ENCODE measurements around the gene ARHGAP1. TPM values are rescaled to one million over a fixed set of nuclear protein-coding genes. Genes with fewer than 3 reads are reported as not detected.

The ARHGAP1 gene
- total and polyA plus RNA-seq, 2 of the 13 experiments (the other 11 are each of a cell fraction or from before 2014, with no cell fraction given): 18.6 to 30.3 TPM

DNA sequence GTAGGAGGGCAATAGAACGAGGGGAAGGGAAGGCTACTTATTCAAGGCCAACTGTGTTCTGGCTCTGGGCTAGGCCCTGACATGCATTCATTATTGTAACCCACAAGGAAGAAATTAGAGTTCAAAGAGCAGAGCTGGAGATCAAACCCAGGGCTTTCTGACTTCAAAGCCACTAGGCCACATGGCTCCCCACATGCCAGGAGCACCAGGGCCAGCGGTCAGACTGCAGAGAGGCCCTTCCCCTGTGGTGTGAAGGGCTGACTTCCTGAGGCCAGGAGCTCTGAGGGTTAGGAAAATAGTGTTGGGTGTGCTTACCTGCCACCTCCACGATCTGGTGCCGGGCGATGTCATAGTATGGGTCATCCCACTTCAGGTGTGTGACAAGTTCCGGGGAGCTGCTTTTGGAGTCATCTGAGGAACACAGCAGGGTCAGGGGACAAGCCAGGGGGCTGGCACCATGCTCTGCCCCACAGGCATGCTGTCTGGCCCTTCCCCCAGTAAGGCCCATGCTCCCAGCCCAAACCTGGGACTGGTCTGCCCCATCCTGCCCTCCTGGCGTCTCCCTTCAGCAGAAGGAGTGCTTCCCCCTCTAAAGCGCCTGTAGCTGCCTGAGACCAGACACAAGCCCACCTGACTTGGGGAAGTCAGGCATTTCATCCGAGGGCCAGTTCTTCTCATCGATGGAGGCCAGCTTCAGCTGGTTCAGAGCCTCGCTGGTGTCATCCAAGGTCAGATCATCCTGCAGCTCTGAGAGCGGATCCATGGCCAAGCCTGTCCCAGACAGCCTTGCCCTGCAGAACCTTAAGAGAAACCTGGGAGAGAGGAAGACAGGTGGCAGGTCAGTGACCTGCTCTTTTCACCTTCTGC, 4.8 kb downstream of the ARHGAP1 start (continued):
- TF ChIP-seq, protein P1, sequence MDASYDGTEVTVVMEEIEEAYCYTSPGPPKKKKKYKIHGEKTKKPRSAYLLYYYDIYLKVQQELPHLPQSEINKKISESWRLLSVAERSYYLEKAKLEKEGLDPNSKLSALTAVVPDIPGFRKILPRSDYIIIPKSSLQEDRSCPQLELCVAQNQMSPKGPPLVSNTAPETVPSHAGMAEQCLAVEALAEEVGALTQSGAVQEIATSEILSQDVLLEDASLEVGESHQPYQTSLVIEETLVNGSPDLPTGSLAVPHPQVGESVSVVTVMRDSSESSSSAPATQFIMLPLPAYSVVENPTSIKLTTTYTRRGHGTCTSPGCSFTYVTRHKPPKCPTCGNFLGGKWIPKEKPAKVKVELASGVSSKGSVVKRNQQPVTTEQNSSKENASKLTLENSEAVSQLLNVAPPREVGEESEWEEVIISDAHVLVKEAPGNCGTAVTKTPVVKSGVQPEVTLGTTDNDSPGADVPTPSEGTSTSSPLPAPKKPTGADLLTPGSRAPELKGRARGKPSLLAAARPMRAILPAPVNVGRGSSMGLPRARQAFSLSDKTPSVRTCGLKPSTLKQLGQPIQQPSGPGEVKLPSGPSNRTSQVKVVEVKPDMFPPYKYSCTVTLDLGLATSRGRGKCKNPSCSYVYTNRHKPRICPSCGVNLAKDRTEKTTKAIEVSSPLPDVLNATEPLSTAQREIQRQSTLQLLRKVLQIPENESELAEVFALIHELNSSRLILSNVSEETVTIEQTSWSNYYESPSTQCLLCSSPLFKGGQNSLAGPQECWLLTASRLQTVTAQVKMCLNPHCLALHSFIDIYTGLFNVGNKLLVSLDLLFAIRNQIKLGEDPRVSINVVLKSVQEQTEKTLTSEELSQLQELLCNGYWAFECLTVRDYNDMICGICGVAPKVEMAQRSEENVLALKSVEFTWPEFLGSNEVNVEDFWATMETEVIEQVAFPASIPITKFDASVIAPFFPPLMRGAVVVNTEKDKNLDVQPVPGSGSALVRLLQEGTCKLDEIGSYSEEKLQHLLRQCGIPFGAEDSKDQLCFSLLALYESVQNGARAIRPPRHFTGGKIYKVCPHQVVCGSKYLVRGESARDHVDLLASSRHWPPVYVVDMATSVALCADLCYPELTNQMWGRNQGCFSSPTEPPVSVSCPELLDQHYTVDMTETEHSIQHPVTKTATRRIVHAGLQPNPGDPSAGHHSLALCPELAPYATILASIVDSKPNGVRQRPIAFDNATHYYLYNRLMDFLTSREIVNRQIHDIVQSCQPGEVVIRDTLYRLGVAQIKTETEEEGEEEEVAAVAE (CRISPR knock-in tag; IDR thresholded peaks at IDR 0.05; ENCODE audit: borderline replicate concordance): 0 out of 2 replicates have a peak, but pooled peaks have one; percentile 45
- TF ChIP-seq PHF8 (CRISPR knock-in tag; IDR thresholded peaks at IDR 0.05) (no peak), ARHGAP35 (CRISPR knock-in tag; IDR thresholded peaks at IDR 0.05; ENCODE audit: borderline replicate concordance) (no peak), LCORL (IDR thresholded peaks at IDR 0.05) (no peak), LCORL (CRISPR knock-in tag; IDR thresholded peaks at IDR 0.05) (no peak), ZNF292 (CRISPR knock-in tag; IDR thresholded peaks at IDR 0.05; ENCODE audit: borderline replicate concordance, low read depth) (no peak), ZNF510 (CRISPR knock-in tag; IDR thresholded peaks at IDR 0.05; ENCODE audit: low read depth) (no peak), ZNF180 (CRISPR knock-in tag; IDR thresholded peaks at IDR 0.05; ENCODE audit: borderline replicate concordance, low read depth) (peak; percentile 55; the same call in 1 of the 2 replicates), BCL6 (CRISPR knock-in tag; IDR thresholded peaks at IDR 0.05) (peak; percentile 32; the same call in 1 of the 2 replicates), ZNF549 (CRISPR knock-in tag; IDR thresholded peaks at IDR 0.05) (no peak)
- TF ChIP-seq, protein P2, sequence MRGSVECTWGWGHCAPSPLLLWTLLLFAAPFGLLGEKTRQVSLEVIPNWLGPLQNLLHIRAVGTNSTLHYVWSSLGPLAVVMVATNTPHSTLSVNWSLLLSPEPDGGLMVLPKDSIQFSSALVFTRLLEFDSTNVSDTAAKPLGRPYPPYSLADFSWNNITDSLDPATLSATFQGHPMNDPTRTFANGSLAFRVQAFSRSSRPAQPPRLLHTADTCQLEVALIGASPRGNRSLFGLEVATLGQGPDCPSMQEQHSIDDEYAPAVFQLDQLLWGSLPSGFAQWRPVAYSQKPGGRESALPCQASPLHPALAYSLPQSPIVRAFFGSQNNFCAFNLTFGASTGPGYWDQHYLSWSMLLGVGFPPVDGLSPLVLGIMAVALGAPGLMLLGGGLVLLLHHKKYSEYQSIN (CRISPR knock-in tag; IDR thresholded peaks at IDR 0.05; ENCODE audit: borderline replicate concordance): no peak
- TF ChIP-seq, protein P3, sequence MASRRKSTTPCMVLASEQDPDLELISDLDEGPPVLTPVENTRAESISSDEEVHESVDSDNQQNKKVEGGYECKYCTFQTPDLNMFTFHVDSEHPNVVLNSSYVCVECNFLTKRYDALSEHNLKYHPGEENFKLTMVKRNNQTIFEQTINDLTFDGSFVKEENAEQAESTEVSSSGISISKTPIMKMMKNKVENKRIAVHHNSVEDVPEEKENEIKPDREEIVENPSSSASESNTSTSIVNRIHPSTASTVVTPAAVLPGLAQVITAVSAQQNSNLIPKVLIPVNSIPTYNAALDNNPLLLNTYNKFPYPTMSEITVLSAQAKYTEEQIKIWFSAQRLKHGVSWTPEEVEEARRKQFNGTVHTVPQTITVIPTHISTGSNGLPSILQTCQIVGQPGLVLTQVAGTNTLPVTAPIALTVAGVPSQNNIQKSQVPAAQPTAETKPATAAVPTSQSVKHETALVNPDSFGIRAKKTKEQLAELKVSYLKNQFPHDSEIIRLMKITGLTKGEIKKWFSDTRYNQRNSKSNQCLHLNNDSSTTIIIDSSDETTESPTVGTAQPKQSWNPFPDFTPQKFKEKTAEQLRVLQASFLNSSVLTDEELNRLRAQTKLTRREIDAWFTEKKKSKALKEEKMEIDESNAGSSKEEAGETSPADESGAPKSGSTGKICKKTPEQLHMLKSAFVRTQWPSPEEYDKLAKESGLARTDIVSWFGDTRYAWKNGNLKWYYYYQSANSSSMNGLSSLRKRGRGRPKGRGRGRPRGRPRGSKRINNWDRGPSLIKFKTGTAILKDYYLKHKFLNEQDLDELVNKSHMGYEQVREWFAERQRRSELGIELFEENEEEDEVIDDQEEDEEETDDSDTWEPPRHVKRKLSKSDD (CRISPR knock-in tag; IDR thresholded peaks at IDR 0.05; ENCODE audit: low read depth): no peak

All from HepG2 (cell line).